Measurements from ENCODE around the gene TSHZ2. TPM values are rescaled to one million over a fixed set of nuclear protein-coding genes. Genes with fewer than 3 reads are reported as not detected.

Gene TSHZ2
- total RNA-seq, 1 donor from 2014 or later: 12.6 TPM

GRCh38 chr20:53312957-53313356 lies 340.8 kb downstream of the TSHZ2 start:
- H3K4me1 ChIP-seq: no peaks in the 10 kb centered on the region
- no peak overlapping the region for H3K4me3 ChIP-seq
- intact Hi-C loops (cut with DNase I): no loop called here
- ATAC-seq (no peak), DNase-seq (no peak)
- H3K9me3 ChIP-seq: no peaks in the 10 kb centered on the region
- H3K27me3 ChIP-seq (ENCODE audit: low read depth): no peaks in the 10 kb centered on the region
- H3K27ac ChIP-seq: no peak overlapping the region
- TF ChIP-seq, protein P1, sequence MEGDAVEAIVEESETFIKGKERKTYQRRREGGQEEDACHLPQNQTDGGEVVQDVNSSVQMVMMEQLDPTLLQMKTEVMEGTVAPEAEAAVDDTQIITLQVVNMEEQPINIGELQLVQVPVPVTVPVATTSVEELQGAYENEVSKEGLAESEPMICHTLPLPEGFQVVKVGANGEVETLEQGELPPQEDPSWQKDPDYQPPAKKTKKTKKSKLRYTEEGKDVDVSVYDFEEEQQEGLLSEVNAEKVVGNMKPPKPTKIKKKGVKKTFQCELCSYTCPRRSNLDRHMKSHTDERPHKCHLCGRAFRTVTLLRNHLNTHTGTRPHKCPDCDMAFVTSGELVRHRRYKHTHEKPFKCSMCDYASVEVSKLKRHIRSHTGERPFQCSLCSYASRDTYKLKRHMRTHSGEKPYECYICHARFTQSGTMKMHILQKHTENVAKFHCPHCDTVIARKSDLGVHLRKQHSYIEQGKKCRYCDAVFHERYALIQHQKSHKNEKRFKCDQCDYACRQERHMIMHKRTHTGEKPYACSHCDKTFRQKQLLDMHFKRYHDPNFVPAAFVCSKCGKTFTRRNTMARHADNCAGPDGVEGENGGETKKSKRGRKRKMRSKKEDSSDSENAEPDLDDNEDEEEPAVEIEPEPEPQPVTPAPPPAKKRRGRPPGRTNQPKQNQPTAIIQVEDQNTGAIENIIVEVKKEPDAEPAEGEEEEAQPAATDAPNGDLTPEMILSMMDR (IDR thresholded peaks at IDR 0.05): no peak
- H3K36me3 ChIP-seq: no peaks in the 10 kb centered on the region

- TF ChIP-seq, protein P1 (IDR thresholded peaks at IDR 0.05): no peak
- intact Hi-C loops (cut with DNase I): no loop called here
- DNase-seq: no peak
These were observed 344.2 kb downstream of the TSHZ2 start for GRCh38 chr20:53316206-53316937.

DNA sequence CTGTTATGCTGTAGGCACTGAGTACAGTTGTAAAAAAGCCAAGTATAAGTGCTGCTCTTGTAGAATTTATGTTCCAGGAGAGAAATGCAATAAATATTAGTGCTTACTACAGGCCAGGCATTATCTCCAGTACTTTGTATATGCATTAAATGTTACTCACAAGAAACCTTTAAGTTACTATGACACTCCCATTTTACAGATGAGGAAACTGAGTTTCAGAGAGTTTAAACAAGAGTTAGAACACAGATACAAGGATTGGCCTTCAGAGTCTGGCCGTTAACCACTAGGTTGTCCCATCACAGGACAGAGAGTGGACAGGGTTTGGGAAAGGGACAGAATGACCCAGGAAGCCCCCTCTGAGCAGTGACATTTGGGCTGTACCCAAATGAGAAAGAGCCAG lies 347.0 kb downstream of the TSHZ2 start:
- intact Hi-C loops (cut with DNase I): no loop called here
- no peak overlapping the region for H3K27ac ChIP-seq
- no peaks in the 10 kb centered on the region for H3K36me3 ChIP-seq
- H3K9me3 ChIP-seq: no peaks in the 10 kb centered on the region
- ATAC-seq (no peak), DNase-seq (no peak)
- no peak overlapping the region for H3K4me3 ChIP-seq
- H3K4me1 ChIP-seq: no peaks in the 10 kb centered on the region
- TF ChIP-seq, protein P1 (IDR thresholded peaks at IDR 0.05): no peak
- no peaks in the 10 kb centered on the region for H3K27me3 ChIP-seq (ENCODE audit: low read depth)

More at GRCh38 chr20:53316206-53316937, 344.2 kb downstream of the TSHZ2 start:
- no peaks in the 10 kb centered on the region for H3K9me3 ChIP-seq
- H3K4me1 ChIP-seq: no peaks in the 10 kb centered on the region
- no peak for ATAC-seq
- no peak overlapping the region for H3K27ac ChIP-seq
- H3K36me3 ChIP-seq: no peaks in the 10 kb centered on the region
- no peak overlapping the region for H3K4me3 ChIP-seq
- H3K27me3 ChIP-seq (ENCODE audit: low read depth): no peaks in the 10 kb centered on the region

GRCh38 chr20:53319716-53320115 lies 347.6 kb downstream of the TSHZ2 start:
- Histone ChIP-seq H3K36me3 (no peaks in the 10 kb centered on the region), H3K4me3 (no peak overlapping the region), H3K9me3 (no peaks in the 10 kb centered on the region), H3K27me3 (ENCODE audit: low read depth) (no peaks in the 10 kb centered on the region), H3K27ac (no peak overlapping the region), H3K4me1 (no peaks in the 10 kb centered on the region)
- DNase-seq (no peak), ATAC-seq (no peak)
- TF ChIP-seq, protein P1 (IDR thresholded peaks at IDR 0.05): no peak
- intact Hi-C loops (cut with DNase I): no loop called here

- TF ChIP-seq, protein P1 (IDR thresholded peaks at IDR 0.05): no peak
- Histone ChIP-seq H3K36me3 (no peaks in the 10 kb centered on the region), H3K27me3 (ENCODE audit: low read depth) (no peaks in the 10 kb centered on the region), H3K4me1 (no peaks in the 10 kb centered on the region), H3K4me3 (no peak overlapping the region), H3K27ac (no peak overlapping the region), H3K9me3 (no peaks in the 10 kb centered on the region)
- ATAC-seq (no peak), DNase-seq (no peak)
- intact Hi-C loops (cut with DNase I): no loop called here
These were observed 348.5 kb downstream of the TSHZ2 start for GRCh38 chr20:53320701-53321100.
